ENCODE measurements around the gene KRTAP10-8.
"Not testable (repeated sequence)": the region's sequence is repeated elsewhere in the genome, so short reads cannot be mapped to it uniquely, and the experiment has no call there.

KRTAP10-8 gene

GRCh38 chr21:44590897-44591800, 20.7 kb upstream of the KRTAP10-8 start:
- H3K27me3 ChIP-seq (replicated peaks; ENCODE audit: control insufficient read depth, insufficient read depth, low read length, poor library complexity, severe bottlenecking); H3K4me1 ChIP-seq (ENCODE audit: control insufficient read depth, insufficient read depth, low read length, poor library complexity, severe bottlenecking); H3K9me3 ChIP-seq (ENCODE audit: control insufficient read depth, low read length); DNase-seq; H3K4me3 ChIP-seq (ENCODE audit: insufficient read depth, low read depth, low read length, poor library complexity, severe bottlenecking); H3K27ac ChIP-seq (ENCODE audit: insufficient read depth, low read length, poor library complexity, severe bottlenecking); H3K36me3 ChIP-seq (ENCODE audit: control insufficient read depth, insufficient read depth, low read length): not testable (repeated sequence)

- DNase-seq; H3K9me3 ChIP-seq (ENCODE audit: control insufficient read depth, low read length); H3K27me3 ChIP-seq (replicated peaks; ENCODE audit: control insufficient read depth, insufficient read depth, low read length, poor library complexity, severe bottlenecking); H3K4me1 ChIP-seq (ENCODE audit: control insufficient read depth, insufficient read depth, low read length, poor library complexity, severe bottlenecking); H3K27ac ChIP-seq (ENCODE audit: insufficient read depth, low read length, poor library complexity, severe bottlenecking); H3K36me3 ChIP-seq (ENCODE audit: control insufficient read depth, insufficient read depth, low read length); H3K4me3 ChIP-seq (ENCODE audit: insufficient read depth, low read depth, low read length, poor library complexity, severe bottlenecking): not testable (repeated sequence)
Observed at GRCh38 chr21:44591801-44592130, 20.1 kb upstream of the KRTAP10-8 start.

GRCh38 chr21:44592446-44593311, 19.2 kb upstream of the KRTAP10-8 start, which contains the start of gene KRTAP10-6:
TSS of gene KRTAP10-6 (minus strand) at chr21:44592505. CDS start at chr21:44592484, 21 bp downstream.
- H3K9me3 ChIP-seq (ENCODE audit: control insufficient read depth, low read length): no peaks in the 10 kb centered on the region
- H3K4me1 ChIP-seq (ENCODE audit: control insufficient read depth, insufficient read depth, low read length, poor library complexity, severe bottlenecking): no peaks in the 10 kb centered on the region
- H3K4me3 ChIP-seq (ENCODE audit: insufficient read depth, low read depth, low read length, poor library complexity, severe bottlenecking): no peak within 1 kb of the TSS
- DNase-seq: no peak
- H3K36me3 ChIP-seq (ENCODE audit: control insufficient read depth, insufficient read depth, low read length): no peaks in the 10 kb centered on the region
- no peak within 1 kb of the TSS for H3K27ac ChIP-seq (ENCODE audit: insufficient read depth, low read length, poor library complexity, severe bottlenecking)
- no peaks in the 10 kb centered on the region for H3K27me3 ChIP-seq (replicated peaks; ENCODE audit: control insufficient read depth, insufficient read depth, low read length, poor library complexity, severe bottlenecking)

GRCh38 chr21:44593598-44594405, 18.1 kb upstream of the KRTAP10-8 start:
- H3K4me3 ChIP-seq (ENCODE audit: insufficient read depth, low read depth, low read length, poor library complexity, severe bottlenecking): no peak overlapping the region
- H3K9me3 ChIP-seq (ENCODE audit: control insufficient read depth, low read length): no peaks in the 10 kb centered on the region
- H3K4me1 ChIP-seq (ENCODE audit: control insufficient read depth, insufficient read depth, low read length, poor library complexity, severe bottlenecking): no peaks in the 10 kb centered on the region
- no peaks in the 10 kb centered on the region for H3K27me3 ChIP-seq (replicated peaks; ENCODE audit: control insufficient read depth, insufficient read depth, low read length, poor library complexity, severe bottlenecking)
- no peak for DNase-seq
- no peak overlapping the region for H3K27ac ChIP-seq (ENCODE audit: insufficient read depth, low read length, poor library complexity, severe bottlenecking)
- H3K36me3 ChIP-seq (ENCODE audit: control insufficient read depth, insufficient read depth, low read length): no peaks in the 10 kb centered on the region

- no peaks in the 10 kb centered on the region for H3K9me3 ChIP-seq (ENCODE audit: control insufficient read depth, low read length)
- H3K36me3 ChIP-seq (ENCODE audit: control insufficient read depth, insufficient read depth, low read length): no peaks in the 10 kb centered on the region
- DNase-seq: no peak
- H3K4me1 ChIP-seq (ENCODE audit: control insufficient read depth, insufficient read depth, low read length, poor library complexity, severe bottlenecking): no peaks in the 10 kb centered on the region
- no peak overlapping the region for H3K4me3 ChIP-seq (ENCODE audit: insufficient read depth, low read depth, low read length, poor library complexity, severe bottlenecking)
- H3K27me3 ChIP-seq (replicated peaks; ENCODE audit: control insufficient read depth, insufficient read depth, low read length, poor library complexity, severe bottlenecking): no peaks in the 10 kb centered on the region
- no peak overlapping the region for H3K27ac ChIP-seq (ENCODE audit: insufficient read depth, low read length, poor library complexity, severe bottlenecking)
Observed at GRCh38 chr21:44594406-44594916, 17.4 kb upstream of the KRTAP10-8 start.

GRCh38 chr21:44595524-44595923, 16.4 kb upstream of the KRTAP10-8 start:
- Histone ChIP-seq H3K36me3 (ENCODE audit: control insufficient read depth, insufficient read depth, low read length) (no peaks in the 10 kb centered on the region), H3K27ac (ENCODE audit: insufficient read depth, low read length, poor library complexity, severe bottlenecking) (no peak overlapping the region), H3K27me3 (replicated peaks; ENCODE audit: control insufficient read depth, insufficient read depth, low read length, poor library complexity, severe bottlenecking) (no peaks in the 10 kb centered on the region), H3K9me3 (ENCODE audit: control insufficient read depth, low read length) (no peaks in the 10 kb centered on the region), H3K4me3 (ENCODE audit: insufficient read depth, low read depth, low read length, poor library complexity, severe bottlenecking) (no peak overlapping the region), H3K4me1 (ENCODE audit: control insufficient read depth, insufficient read depth, low read length, poor library complexity, severe bottlenecking) (no peaks in the 10 kb centered on the region)
- no peak for DNase-seq

- Histone ChIP-seq H3K4me3 (ENCODE audit: insufficient read depth, low read depth, low read length, poor library complexity, severe bottlenecking) (no peak overlapping the region), H3K4me1 (ENCODE audit: control insufficient read depth, insufficient read depth, low read length, poor library complexity, severe bottlenecking) (no peaks in the 10 kb centered on the region), H3K27ac (ENCODE audit: insufficient read depth, low read length, poor library complexity, severe bottlenecking) (no peak overlapping the region), H3K27me3 (replicated peaks; ENCODE audit: control insufficient read depth, insufficient read depth, low read length, poor library complexity, severe bottlenecking) (no peaks in the 10 kb centered on the region), H3K36me3 (ENCODE audit: control insufficient read depth, insufficient read depth, low read length) (no peaks in the 10 kb centered on the region), H3K9me3 (ENCODE audit: control insufficient read depth, low read length) (no peaks in the 10 kb centered on the region)
- no peak for DNase-seq
Observed at GRCh38 chr21:44596068-44596725, 15.7 kb upstream of the KRTAP10-8 start.

- H3K4me1 ChIP-seq (ENCODE audit: control insufficient read depth, insufficient read depth, low read length, poor library complexity, severe bottlenecking): no peaks in the 10 kb centered on the region
- no peaks in the 10 kb centered on the region for H3K27me3 ChIP-seq (replicated peaks; ENCODE audit: control insufficient read depth, insufficient read depth, low read length, poor library complexity, severe bottlenecking)
- DNase-seq: no peak
- H3K36me3 ChIP-seq (ENCODE audit: control insufficient read depth, insufficient read depth, low read length): no peaks in the 10 kb centered on the region
- H3K4me3 ChIP-seq (ENCODE audit: insufficient read depth, low read depth, low read length, poor library complexity, severe bottlenecking): no peak overlapping the region
- H3K9me3 ChIP-seq (ENCODE audit: control insufficient read depth, low read length): no peaks in the 10 kb centered on the region
- H3K27ac ChIP-seq (ENCODE audit: insufficient read depth, low read length, poor library complexity, severe bottlenecking): no peak overlapping the region
Observed at GRCh38 chr21:44598061-44598460, 13.8 kb upstream of the KRTAP10-8 start.

GRCh38 chr21:44599264-44600029, 12.4 kb upstream of the KRTAP10-8 start:
- no peaks in the 10 kb centered on the region for H3K27me3 ChIP-seq (replicated peaks; ENCODE audit: control insufficient read depth, insufficient read depth, low read length, poor library complexity, severe bottlenecking)
- no peaks in the 10 kb centered on the region for H3K4me1 ChIP-seq (ENCODE audit: control insufficient read depth, insufficient read depth, low read length, poor library complexity, severe bottlenecking)
- no peaks in the 10 kb centered on the region for H3K36me3 ChIP-seq (ENCODE audit: control insufficient read depth, insufficient read depth, low read length)
- DNase-seq: no peak
- H3K4me3 ChIP-seq (ENCODE audit: insufficient read depth, low read depth, low read length, poor library complexity, severe bottlenecking): no peak overlapping the region
- no peaks in the 10 kb centered on the region for H3K9me3 ChIP-seq (ENCODE audit: control insufficient read depth, low read length)
- H3K27ac ChIP-seq (ENCODE audit: insufficient read depth, low read length, poor library complexity, severe bottlenecking): no peak overlapping the region
